ENCODE results near the gene TUT1.

GRCh38 chr11:62599901-62600300 lies 8.6 kb upstream of the TUT1 start:
- TF ChIP-seq CTCF (IDR thresholded peaks at IDR 0.05), result no peak
- TF ChIP-seq POLR2A (IDR thresholded peaks at IDR 0.05), result no peak

Data from thyroid gland (tissue), 4 donors.